H9 (cell line): ENCODE data around the gene NTRK3. TPM values are rescaled to one million over a fixed set of nuclear protein-coding genes. Genes with fewer than 3 reads are reported as not detected.

ENCODE experiments used
- DNase-seq: peaks from one replicate; pipeline ENCODE4 v3.0.0-alpha.2; 2017
- H2AFZ ChIP-seq: one replicate; pipeline ENCODE4 v1.6.1; 2013; ENCODE audit warnings: mild to moderate bottlenecking, low read length, control low read depth, moderate library complexity
- H2AK5ac ChIP-seq: 2 replicates; pipeline ENCODE4 v1.6.1; 2013; ENCODE audit warnings: low read length, control low read depth, mixed read lengths; ENCODE audit not compliant: insufficient read length
- H2BK120ac ChIP-seq: one replicate; pipeline ENCODE4 v1.6.1; 2013; ENCODE audit warnings: low read depth, mild to moderate bottlenecking, low read length, control low read depth, inconsistent platforms; ENCODE audit not compliant: poor library complexity, severe bottlenecking
- H2BK12ac ChIP-seq: 2 replicates; pipeline ENCODE4 v1.6.1; 2013; ENCODE audit warnings: low read length, control low read depth, mixed read lengths, low read depth; ENCODE audit not compliant: insufficient read length
- H2BK15ac ChIP-seq: 2 replicates; pipeline ENCODE4 v1.6.1; 2013; ENCODE audit warnings: low read depth, low read length, control low read depth
- H2BK20ac ChIP-seq: one replicate; pipeline ENCODE4 v1.6.1; 2013; ENCODE audit warnings: low read depth, mild to moderate bottlenecking, low read length, control low read depth, inconsistent platforms; ENCODE audit not compliant: poor library complexity, severe bottlenecking
- H2BK5ac ChIP-seq: 2 replicates; pipeline ENCODE4 v1.6.1; 2013; ENCODE audit warnings: low read length, control low read depth, mixed read lengths; ENCODE audit not compliant: insufficient read length
- H3K14ac ChIP-seq: 2 replicates; pipeline ENCODE4 v1.6.1; 2013; ENCODE audit warnings: low read length, control low read depth; ENCODE audit not compliant: insufficient read depth
- H3K18ac ChIP-seq: 2 replicates; pipeline ENCODE4 v1.6.1; 2013; ENCODE audit warnings: low read depth, mild to moderate bottlenecking, mixed read lengths, low read length, control low read depth; ENCODE audit not compliant: insufficient read length
- H3K23ac ChIP-seq: 2 replicates; pipeline ENCODE4 v1.6.1; 2013; ENCODE audit warnings: low read length, control low read depth, mixed read lengths, low read depth; ENCODE audit not compliant: insufficient read length
- H3K23me2 ChIP-seq: 2 replicates; pipeline ENCODE4 v1.6.1; 2013; ENCODE audit warnings: low read depth, mild to moderate bottlenecking, mixed read lengths, low read length, control low read depth; ENCODE audit not compliant: insufficient read length, poor library complexity, severe bottlenecking
- H3K27ac ChIP-seq: 2 replicates; pipeline ENCODE4 v1.5.1; 2013; ENCODE audit warnings: low read length, control low read depth, mixed read lengths, low read depth; ENCODE audit not compliant: insufficient read length
- H3K27me3 ChIP-seq: 2 replicates; pipeline ENCODE4 v1.6.1; 2013; ENCODE audit warnings: low read length, control low read depth, inconsistent platforms; ENCODE audit not compliant: insufficient read depth
- H3K4ac ChIP-seq: 2 replicates; pipeline ENCODE4 v1.6.1; 2013; ENCODE audit warnings: low read depth, mild to moderate bottlenecking, control low read depth, inconsistent platforms, low read length, moderate library complexity
- H3K4me1 ChIP-seq: 2 replicates; pipeline ENCODE4 v1.6.1; 2013; ENCODE audit warnings: low read length, control low read depth, inconsistent platforms; ENCODE audit not compliant: insufficient read depth
- H3K4me2 ChIP-seq: 2 replicates; pipeline ENCODE4 v1.6.1; 2013; ENCODE audit warnings: low read length, control low read depth, mixed read lengths; ENCODE audit not compliant: insufficient read length, insufficient read depth
- H3K56ac ChIP-seq: 2 replicates; pipeline ENCODE4 v1.6.1; 2013; ENCODE audit warnings: low read depth, mild to moderate bottlenecking, mixed read lengths, low read length, control low read depth; ENCODE audit not compliant: insufficient read length
- H3K79me1 ChIP-seq: 2 replicates; pipeline ENCODE4 v1.6.1; 2013; ENCODE audit warnings: low read depth, mild to moderate bottlenecking, moderate library complexity, low read length, control low read depth, inconsistent platforms; ENCODE audit not compliant: insufficient read depth, poor library complexity, severe bottlenecking
- H3K79me2 ChIP-seq: 2 replicates; pipeline ENCODE4 v1.6.1; 2013; ENCODE audit warnings: low read length, control low read depth, inconsistent platforms; ENCODE audit not compliant: insufficient read depth
- H3K9ac ChIP-seq: 2 replicates; pipeline ENCODE4 v1.6.1; 2013; ENCODE audit warnings: low read length, control low read depth, mixed read lengths; ENCODE audit not compliant: insufficient read length; ENCODE audit errors: extremely low read depth
- H3K9me3 ChIP-seq: one replicate; pipeline ENCODE4 v1.6.1; 2013; ENCODE audit warnings: low read depth, low read length, inconsistent platforms; ENCODE audit not compliant: control insufficient read depth
- H3T11ph ChIP-seq: one replicate; pipeline ENCODE4 v1.6.1; 2013; ENCODE audit warnings: mild to moderate bottlenecking, low read length, control low read depth, inconsistent platforms
- H4K20me1 ChIP-seq: one replicate; pipeline ENCODE4 v1.6.1; 2013; ENCODE audit not compliant: control insufficient read depth, insufficient read length, insufficient read depth
- H4K5ac ChIP-seq: 2 replicates; pipeline ENCODE4 v1.6.1; 2013; ENCODE audit warnings: low read depth, mild to moderate bottlenecking, mixed read lengths, low read length, control low read depth; ENCODE audit not compliant: insufficient read length
- H4K8ac ChIP-seq: replicated peaks from 2 replicates; pipeline ENCODE4 v1.6.1; 2013; ENCODE audit warnings: low read length, control low read depth, mixed read lengths, low read depth; ENCODE audit not compliant: insufficient read length
- H4K91ac ChIP-seq: 2 replicates; pipeline ENCODE4 v1.6.1; 2013; ENCODE audit warnings: low read depth, mild to moderate bottlenecking, moderate library complexity, mixed read lengths, low read length, control low read depth; ENCODE audit not compliant: insufficient read length
- H3K27ac Mint-ChIP-seq, 3 experiments: 2 replicates in 2 of 3; 3 replicates in 1 of 3; pipeline ENCODE4 v1.8.0; 2020 to 2021; ENCODE audit warnings: mixed read lengths in 3 of 3, mild to moderate bottlenecking in 1 of 3, moderate library complexity in 1 of 3
- H3K27me3 Mint-ChIP-seq: 2 replicates; pipeline ENCODE4 v1.8.0; 2021; ENCODE audit warnings: low read depth, mild to moderate bottlenecking, moderate library complexity, mixed read lengths
- H3K36me3 Mint-ChIP-seq, 3 experiments: 2 replicates in 2 of 3; 3 replicates in 1 of 3; pipeline ENCODE4 v1.8.0; 2020 to 2021; ENCODE audit warnings: low read depth in 3 of 3, mixed read lengths in 3 of 3; ENCODE audit not compliant: insufficient read depth in 1 of 3
- H3K4me1 Mint-ChIP-seq, 2 experiments: 2 replicates each; pipeline ENCODE4 v1.8.0; 2020; ENCODE audit warnings: mixed read lengths in 2 of 2
- H3K4me3 Mint-ChIP-seq, 2 experiments: 2 replicates in 1 of 2; 3 replicates in 1 of 2; pipeline ENCODE4 v1.8.0; 2020 to 2021; ENCODE audit warnings: mild to moderate bottlenecking in 2 of 2, mixed read lengths in 2 of 2, moderate library complexity in 1 of 2
- H3K9me3 Mint-ChIP-seq, 2 experiments: 2 replicates in 1 of 2; 3 replicates in 1 of 2; pipeline ENCODE4 v1.8.0; 2020; ENCODE audit warnings: mild to moderate bottlenecking in 2 of 2, mixed read lengths in 2 of 2, moderate library complexity in 1 of 2
- WGBS: extraction: QIAGEN DNeasy Blood & Tissue Kit; methylation state at CpG from one replicate; pipeline ENCODE4 v1.1.7; 2013; ENCODE audit warnings: missing lambda C conversion rate, low lambda C conversion rate, mixed read lengths; ENCODE audit not compliant: insufficient read length; ENCODE audit errors: extremely low coverage; 5-methylcytosine and 5-hydroxymethylcytosine counted together
- total RNA-seq: library from RNA; stranded (reverse); gene quantifications from 2 replicates; pipeline ENCODE4 v1.2.1, GENCODE V29; 2021
- TF ChIP-seq, protein P1 (sequence below): fragments of 200-600 bp; sonication (generic); conservative IDR thresholded peaks from 3 replicates; pipeline ENCODE4 v1.8.0; 2021; ENCODE audit warnings: antibody characterized with exemption, mild to moderate bottlenecking

The NTRK3 gene
- total RNA-seq, 1 experiment from 2014 or later = 2.5 TPM

- peaks cover 15 to 18% of the 10 kb centered on the region in 2 experiments for H3K4me1 Mint-ChIP-seq
- Histone ChIP-seq H3K4ac (no peak overlapping the region), H3K27me3 (no peaks in the 10 kb centered on the region), H2AFZ (no peak overlapping the region), H3K79me2 (no peaks in the 10 kb centered on the region), H3K56ac (no peak overlapping the region), H4K91ac (no peak overlapping the region), H3K4me1 (no peaks in the 10 kb centered on the region), H3K79me1 (no peaks in the 10 kb centered on the region), H4K8ac (no peak overlapping the region), H3K18ac (no peak overlapping the region), H4K5ac (no peak overlapping the region), H4K20me1 (no peaks in the 10 kb centered on the region), H3K27ac (no peak overlapping the region), H3K9ac (no peak overlapping the region), H2BK15ac (no peak overlapping the region), H2BK120ac (no peak overlapping the region), H3K9me3 (no peaks in the 10 kb centered on the region), H3K14ac (no peak overlapping the region), H3K23me2 (no peaks in the 10 kb centered on the region), H2BK5ac (no peak overlapping the region), H2BK20ac (no peak overlapping the region), H3K23ac (no peak overlapping the region), H3K4me2 (no peak overlapping the region), H3T11ph (no peak overlapping the region), H2AK5ac (no peak overlapping the region), H2BK12ac (no peak overlapping the region)
- H3K4me3 Mint-ChIP-seq = no peak overlapping the region
- TF ChIP-seq, protein P1, sequence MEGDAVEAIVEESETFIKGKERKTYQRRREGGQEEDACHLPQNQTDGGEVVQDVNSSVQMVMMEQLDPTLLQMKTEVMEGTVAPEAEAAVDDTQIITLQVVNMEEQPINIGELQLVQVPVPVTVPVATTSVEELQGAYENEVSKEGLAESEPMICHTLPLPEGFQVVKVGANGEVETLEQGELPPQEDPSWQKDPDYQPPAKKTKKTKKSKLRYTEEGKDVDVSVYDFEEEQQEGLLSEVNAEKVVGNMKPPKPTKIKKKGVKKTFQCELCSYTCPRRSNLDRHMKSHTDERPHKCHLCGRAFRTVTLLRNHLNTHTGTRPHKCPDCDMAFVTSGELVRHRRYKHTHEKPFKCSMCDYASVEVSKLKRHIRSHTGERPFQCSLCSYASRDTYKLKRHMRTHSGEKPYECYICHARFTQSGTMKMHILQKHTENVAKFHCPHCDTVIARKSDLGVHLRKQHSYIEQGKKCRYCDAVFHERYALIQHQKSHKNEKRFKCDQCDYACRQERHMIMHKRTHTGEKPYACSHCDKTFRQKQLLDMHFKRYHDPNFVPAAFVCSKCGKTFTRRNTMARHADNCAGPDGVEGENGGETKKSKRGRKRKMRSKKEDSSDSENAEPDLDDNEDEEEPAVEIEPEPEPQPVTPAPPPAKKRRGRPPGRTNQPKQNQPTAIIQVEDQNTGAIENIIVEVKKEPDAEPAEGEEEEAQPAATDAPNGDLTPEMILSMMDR = no peak
- no peaks in the 10 kb centered on the region; the same call in 1 of the 2 replicates for H3K27me3 Mint-ChIP-seq
- no peaks in the 10 kb centered on the region; a peak in 1 of 7 replicates for H3K36me3 Mint-ChIP-seq
- no peak overlapping the region for H3K27ac Mint-ChIP-seq
- DNase-seq = no peak
- WGBS = no CpG with 5 or more reads among the region's 1 CpG
- no peaks in the 10 kb centered on the region for H3K9me3 Mint-ChIP-seq
These were observed 207.0 kb downstream of the NTRK3 start for GRCh38 chr15:88049506-88049905.
